K562 (cell line): Measurements from ENCODE around the gene AGBL1. TPM values are rescaled to one million over a fixed set of nuclear protein-coding genes. Genes with fewer than 3 reads are reported as not detected.

Source experiments
- ATAC-seq: fragments of 200-7000 bp; cut with Tn5 transposase; 3 replicates; pipeline ENCODE4 v1.9.1; 2020; ENCODE audit warnings: moderate library complexity
- BruUV-seq: library from RNA; stranded (reverse); fragments of 400-500 nt; replicated peaks from 2 replicates; lab custom pipeline; 2021; lab: Mats Ljungman, UMichigan
- CTCF ChIA-PET: fragments of 300-600 bp; formaldehyde crosslinking; extraction: SDS; loops from one replicate; lab custom pipeline; 2021; ENCODE audit warnings: low intra/inter-chr PET ratio; lab: Yijun Ruan, JAX
- POLR2A ChIA-PET: fragments of 300-600, 350-650 bp; sonication (Branson Sonifier 250); formaldehyde crosslinking; extraction: SDS; loops from one replicate; lab custom pipeline; 2021; ENCODE audit warnings: antibody characterized with exemption, inconsistent platforms; lab: Yijun Ruan, JAX
- DNase-seq, 4 experiments: peaks; one replicate each; pipeline versions ENCODE4 v3.0.0 to v3.0.0-alpha.2; 2011 to 2018; ENCODE audit warnings: low spot score in 3 of 4, mixed read lengths in 3 of 4; ENCODE audit errors: extremely low read depth in 1 of 4
- FAIRE-seq: peaks from 2 replicates; lab custom pipeline; 2011; peaks lifted over from hg19 to GRCh38; lab: Jason Lieb, UNC
- H2AFZ ChIP-seq: 2 replicates; pipeline ENCODE4 v1.6.0; 2011; ENCODE audit warnings: low read depth, low read length, control low read depth, inconsistent platforms
- H3K27ac ChIP-seq: fragments of 200-600 bp; 3 replicates; pipeline ENCODE4 v1.8.0; 2011; ENCODE audit warnings: low read depth, mild to moderate bottlenecking, control low read depth, inconsistent platforms, low read length, moderate library complexity, mixed read lengths; ENCODE audit errors: extremely low read depth
- H3K27me3 ChIP-seq, 2 experiments: fragments of 300-600 bp in 1 of 2; 2 replicates in 1 of 2; 3 replicates in 1 of 2; pipeline versions ENCODE4 v1.6.0 to v1.8.0; 2011; ENCODE audit warnings: inconsistent platforms in 2 of 2, low read length in 2 of 2, mild to moderate bottlenecking in 1 of 2, mixed read lengths in 1 of 2, moderate library complexity in 1 of 2; ENCODE audit not compliant: control insufficient read depth in 2 of 2, insufficient read depth in 2 of 2
- H3K36me3 ChIP-seq: fragments of 300-600 bp; 3 replicates; pipeline ENCODE4 v1.8.0; 2011; ENCODE audit warnings: mild to moderate bottlenecking, low read length, inconsistent platforms; ENCODE audit not compliant: control insufficient read depth, insufficient read depth
- H3K4me1 ChIP-seq, 2 experiments: fragments of 200-600 bp in 1 of 2; replicated peaks in 1 of 2; 2 replicates in 1 of 2; 3 replicates in 1 of 2; pipeline versions ENCODE4 v1.5.1 to v1.8.0; 2011; ENCODE audit warnings: inconsistent platforms in 2 of 2, low read length in 2 of 2, mild to moderate bottlenecking in 1 of 2, mixed read lengths in 1 of 2, moderate library complexity in 1 of 2; ENCODE audit not compliant: control insufficient read depth in 2 of 2, insufficient read depth in 2 of 2
- H3K4me2 ChIP-seq: 2 replicates; pipeline ENCODE4 v1.6.1; 2011; ENCODE audit warnings: low read length, control low read depth, inconsistent platforms, mixed read lengths; ENCODE audit not compliant: insufficient read depth
- H3K4me3 ChIP-seq: fragments of 200-600 bp; sonication (generic), shearing (Covaris generic); 2 replicates; pipeline ENCODE4 v1.5.1; 2016; ENCODE audit warnings: control low read depth, inconsistent platforms
- H3K79me2 ChIP-seq: fragments of 200-600 bp; 3 replicates; pipeline ENCODE4 v1.8.0; 2011; ENCODE audit warnings: low read length, inconsistent platforms; ENCODE audit not compliant: control insufficient read depth, insufficient read depth
- H3K9ac ChIP-seq, 2 experiments: 2 replicates each; pipeline versions ENCODE4 v1.6.0 to v1.6.1; 2011; ENCODE audit warnings: low read depth in 2 of 2, low read length in 2 of 2, control low read depth in 1 of 2, inconsistent platforms in 1 of 2, mild to moderate bottlenecking in 1 of 2, mixed read lengths in 1 of 2; ENCODE audit not compliant: insufficient read depth in 1 of 2
- H3K9me1 ChIP-seq: one replicate; pipeline ENCODE4 v1.6.0; 2011; ENCODE audit warnings: inconsistent platforms, mild to moderate bottlenecking, low read length, moderate library complexity; ENCODE audit not compliant: control insufficient read depth, insufficient read depth
- H3K9me3 ChIP-seq: replicated peaks from 2 replicates; pipeline ENCODE4 v1.5.1; 2011; ENCODE audit warnings: low read depth, low read length, inconsistent platforms; ENCODE audit not compliant: control insufficient read depth, insufficient read depth
- H4K20me1 ChIP-seq: replicated peaks from 2 replicates; pipeline ENCODE4 v1.6.1; 2011; ENCODE audit warnings: low read length, inconsistent platforms, mixed read lengths; ENCODE audit not compliant: control insufficient read depth, insufficient read depth
- CBX2 ChIP-seq: fragments of 200-600 bp; sonication (generic); IDR thresholded peaks from one replicate; pipeline ENCODE4 v1.6.1; 2012; ENCODE audit warnings: mild to moderate bottlenecking, low read length, inconsistent platforms; ENCODE audit not compliant: insufficient read depth, poor library complexity, severe bottlenecking
- ZMIZ1 ChIP-seq, 2 experiments: fragments of 150-350 bp in 1 of 2; IDR thresholded peaks; 2 replicates each; pipeline ENCODE4 v1.6.1; 2012 to 2016; ENCODE audit warnings: low read depth in 2 of 2, low read length in 2 of 2, mild to moderate bottlenecking in 1 of 2, moderate library complexity in 1 of 2
- WGBS: fragments of 100-300 bp; shearing (Covaris generic); methylation state at CpG from one replicate; pipeline ENCODE4 v1.1.6; 2016; ENCODE audit warnings: low coverage, mixed read lengths; ENCODE audit not compliant: insufficient coverage; ENCODE audit errors: missing lambda C conversion rate; 5-methylcytosine and 5-hydroxymethylcytosine counted together
- in situ Hi-C: fragments of 300-500 bp; cut with MboI; formaldehyde crosslinking; loops from 4 replicates; pipeline ENCODE4 v1.15.0; 2018; ENCODE audit warnings: inconsistent platforms, mixed read lengths
- intact Hi-C: fragments of 100-400 bp; cut with micrococcal nuclease; formaldehyde crosslinking; loops from 2 replicates; pipeline ENCODE4 v1.14.2; 2022
- polyA plus RNA-seq, 8 experiments: library from polyadenylated mRNA; depleted of rRNA in 4 of 8; stranded (reverse) in 5 of 8; unstranded in 3 of 8; fragments of >200 nt; fragmentation: Nextera tagmentation in 2 of 8; fragmentation: Illumina TruSeq in 1 of 8; extraction: Ambion mirVana in 2 of 8; extraction: Trizol in 1 of 8; gene quantifications; 2 replicates each; pipeline versions ENCODE4 v1.2.1 to v1.2.3, GENCODE V29; 2011 to 2014; ENCODE audit warnings: inconsistent platforms in 1 of 8, missing spikeins in 1 of 8
- total RNA-seq, 7 experiments: library from RNA; depleted of rRNA in 6 of 7; stranded (reverse); fragments of >200 nt in 6 of 7; fragmentation: Illumina TruSeq in 2 of 7; extraction: Trizol in 2 of 7; gene quantifications; 2 replicates each; pipeline versions ENCODE4 v1.2.1 to v1.2.3, GENCODE V29; 2011 to 2021; ENCODE audit warnings: low replicate concordance in 1 of 7

Gene AGBL1
- total and polyA plus RNA-seq, 9 of the 15 experiments (the other 6 are each of a cell fraction or from before 2014, with no cell fraction given) = not detected

- CTCF ChIA-PET = no interaction called here
- no peaks in the 10 kb centered on the region for H3K9me1 ChIP-seq
- no peaks in the 10 kb centered on the region for H4K20me1 ChIP-seq
- no peaks in the 10 kb centered on the region for H3K27me3 ChIP-seq
- DNase-seq (no peak), FAIRE-seq (no peak), ATAC-seq (no peak)
- POLR2A ChIA-PET = no interaction called here
- H3K4me2 ChIP-seq = no peak overlapping the region
- TF ChIP-seq ZMIZ1 (IDR thresholded peaks at IDR 0.05; ENCODE audit: low read depth in 2 of 2, low read length in 2 of 2) = no peak
- no peak for TF ChIP-seq CBX2
- H3K9me3 ChIP-seq = no peaks in the 10 kb centered on the region; the same call in 1 of the 2 replicates
- H3K79me2 ChIP-seq = no peaks in the 10 kb centered on the region
- no peaks in the 10 kb centered on the region for H3K36me3 ChIP-seq
- intact Hi-C loops (no loop called here), in situ Hi-C loops (no loop called here)
- H3K4me1 ChIP-seq = no peaks in the 10 kb centered on the region
- no peak overlapping the region for H3K27ac ChIP-seq
- no peak overlapping the region for H3K4me3 ChIP-seq
- no TSS peak for BruUV-seq
- no peak overlapping the region for H2AFZ ChIP-seq
- H3K9ac ChIP-seq = no peak overlapping the region
- 0% methylated on average over 1 of the region's 1 CpG for WGBS
These were observed 37.4 kb upstream of the AGBL1 start for GRCh38 chr15:86042226-86042625.
